ENCODE results near the gene PPARA.

- TF ChIP-seq CTCF (IDR thresholded peaks at IDR 0.05) (no peak), POLR2A (IDR thresholded peaks at IDR 0.05) (no peak)
These were observed 45.3 kb downstream of the PPARA start for GRCh38 chr22:46195487-46196165.
